ENCODE data around the gene BRAP.
"Not testable (repeated sequence)": the region's sequence is repeated elsewhere in the genome, so short reads cannot be mapped to it uniquely, and the experiment has no call there.

BRAP gene

GRCh38 chr12:111685811-111686573 is at the start of gene BRAP, which contains the start of gene ACAD10:
Gene BRAP, minus strand, starts transcription at chr12:111685956. Its CDS starts 164 bp downstream, at chr12:111685792.
Gene ACAD10, plus strand, starts transcription at chr12:111686053. Its CDS starts 6,657 bp downstream, at chr12:111692710.
- DNase-seq (ENCODE audit: insufficient read length, low spot score) (peak; percentile 97), FAIRE-seq (peak; percentile 95)

DNA sequence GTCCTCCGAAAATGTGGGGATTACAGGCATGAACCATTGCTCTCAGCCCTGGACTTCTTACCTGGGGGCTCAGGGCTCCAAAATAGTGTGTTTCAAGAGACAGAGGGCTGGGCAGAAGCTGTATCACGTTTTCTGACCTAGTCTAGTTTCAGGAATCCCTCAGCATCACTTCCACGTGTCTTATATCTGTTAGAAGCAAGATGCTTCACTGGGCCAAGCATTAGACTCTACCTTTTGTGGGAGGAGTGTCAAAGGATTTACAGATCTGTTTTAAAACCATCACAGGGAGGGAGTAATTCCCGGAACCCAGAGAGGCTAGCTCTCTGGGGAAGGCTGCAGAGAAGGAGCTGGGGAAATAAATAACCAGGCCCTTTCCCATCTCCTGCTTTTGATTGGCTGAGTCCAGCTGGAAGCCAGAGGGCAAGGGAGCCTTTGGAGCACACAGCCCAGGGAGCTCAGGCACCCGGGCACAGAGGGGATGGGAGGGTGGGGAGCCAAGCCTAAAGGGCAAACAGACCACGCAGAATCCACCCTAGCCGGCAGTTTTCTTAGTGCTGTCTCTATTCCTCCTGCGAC is 47.7 kb upstream of the BRAP start:
- FAIRE-seq (no peak), DNase-seq (ENCODE audit: insufficient read length, low spot score) (no peak)

GRCh38 chr12:111732786-111733185 is 47.0 kb upstream of the BRAP start:
- no peak for DNase-seq (ENCODE audit: insufficient read length, low spot score)
- no peak for FAIRE-seq

DNA sequence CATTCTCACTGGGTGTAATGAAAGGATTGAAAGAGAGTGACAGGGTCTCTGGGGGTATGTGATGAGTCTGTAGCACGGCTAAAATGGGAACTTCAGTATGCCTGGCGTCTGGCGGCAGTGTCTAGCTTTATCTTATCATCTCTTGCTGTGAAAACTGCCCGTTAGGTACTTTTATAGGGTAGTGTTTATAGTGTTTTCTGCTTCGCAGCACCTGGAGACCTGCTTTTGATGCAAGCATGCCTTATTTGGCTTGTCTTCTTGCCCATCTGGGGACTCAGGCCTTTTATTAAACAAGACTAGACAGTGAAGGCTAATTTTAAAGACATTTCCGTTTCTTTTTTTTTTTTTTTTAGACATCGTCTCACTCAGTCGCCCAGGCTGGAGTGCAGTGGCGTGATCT is 44.7 kb upstream of the BRAP start:
- DNase-seq (ENCODE audit: insufficient read length, low spot score) (no peak), FAIRE-seq (no peak)

- no peak for FAIRE-seq
These were observed 43.0 kb upstream of the BRAP start for GRCh38 chr12:111728795-111729194.

GRCh38 chr12:111723646-111724360 is 38.0 kb upstream of the BRAP start:
- DNase-seq (ENCODE audit: insufficient read length, low spot score); FAIRE-seq: not testable (repeated sequence)

More at GRCh38 chr12:111728795-111729194, 43.0 kb upstream of the BRAP start:
- no peak for DNase-seq (ENCODE audit: insufficient read length, low spot score)

- DNase-seq (ENCODE audit: insufficient read length, low spot score) (no peak), FAIRE-seq (no peak)
These were observed 34.7 kb upstream of the BRAP start for GRCh38 chr12:111720457-111720856.

DNA sequence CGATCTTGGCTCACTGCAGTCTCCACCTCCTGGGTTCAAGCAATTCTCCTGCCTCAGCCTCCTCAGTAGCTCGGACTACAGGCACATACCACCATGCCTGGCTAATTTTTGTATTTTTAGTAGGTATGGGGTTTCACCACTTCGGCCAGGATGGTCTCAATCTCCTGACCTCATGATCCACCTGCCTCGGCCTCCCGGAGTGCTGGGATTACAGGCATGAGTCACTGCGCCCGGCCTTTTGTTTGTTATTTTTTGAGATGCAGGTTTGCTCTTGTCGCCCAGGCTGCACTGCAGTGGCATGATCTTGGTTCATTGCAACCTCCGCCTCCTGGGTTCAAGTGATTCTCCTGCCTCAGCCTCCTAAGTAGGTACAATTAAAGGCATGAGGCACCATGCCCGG is 33.6 kb upstream of the BRAP start:
- DNase-seq (ENCODE audit: insufficient read length, low spot score); FAIRE-seq: not testable (repeated sequence)

GRCh38 chr12:111715279-111715678 is 29.5 kb upstream of the BRAP start:
- no peak for FAIRE-seq
- DNase-seq (ENCODE audit: insufficient read length, low spot score): no peak

GRCh38 chr12:111706145-111706544 is 20.4 kb upstream of the BRAP start:
- no peak for DNase-seq (ENCODE audit: insufficient read length, low spot score)
- FAIRE-seq: no peak

GRCh38 chr12:111705672-111706071 is 19.9 kb upstream of the BRAP start:
- FAIRE-seq: no peak
- DNase-seq (ENCODE audit: insufficient read length, low spot score): no peak

DNA sequence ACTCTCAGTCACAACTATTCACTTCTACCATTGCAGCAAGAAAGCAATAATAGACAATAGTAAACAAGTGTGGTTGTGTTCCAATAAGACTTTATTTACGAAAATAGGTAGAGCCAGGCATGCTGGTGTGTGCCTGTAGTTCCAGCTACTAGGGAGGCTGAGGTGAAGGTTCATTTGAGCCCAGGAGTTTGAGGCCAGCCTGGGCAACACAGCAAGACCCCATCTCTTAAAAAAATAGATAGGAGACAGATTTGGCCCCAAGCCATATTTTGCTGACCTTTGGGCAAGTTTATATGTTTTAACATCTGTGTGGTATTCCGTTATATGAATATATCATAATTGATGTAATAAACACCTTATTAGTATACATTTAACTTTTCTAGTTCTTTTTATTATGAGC is 14.2 kb upstream of the BRAP start:
- FAIRE-seq (no peak), DNase-seq (ENCODE audit: insufficient read length, low spot score) (no peak)

DNA sequence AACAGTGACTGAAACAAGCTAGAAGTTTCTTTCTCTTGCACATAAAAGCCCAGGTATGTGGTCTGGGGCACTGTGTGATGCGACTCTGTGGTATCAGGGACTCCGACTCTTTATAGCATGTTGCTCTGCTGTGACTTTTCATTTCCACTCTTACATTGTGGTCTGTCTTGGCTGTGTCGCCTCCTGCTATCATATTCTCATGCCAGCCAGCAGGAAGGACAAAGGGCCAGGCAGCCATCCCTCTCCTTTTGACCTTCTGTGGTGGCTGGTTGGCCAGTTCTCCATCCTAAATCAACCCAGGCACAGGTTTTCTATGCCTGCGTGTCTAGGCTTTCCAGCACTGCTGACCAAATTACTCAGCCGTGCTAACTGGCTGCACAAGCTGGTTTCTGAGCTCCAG is 8.1 kb upstream of the BRAP start:
- no peak for DNase-seq (ENCODE audit: insufficient read length, low spot score)
- no peak for FAIRE-seq

DNA sequence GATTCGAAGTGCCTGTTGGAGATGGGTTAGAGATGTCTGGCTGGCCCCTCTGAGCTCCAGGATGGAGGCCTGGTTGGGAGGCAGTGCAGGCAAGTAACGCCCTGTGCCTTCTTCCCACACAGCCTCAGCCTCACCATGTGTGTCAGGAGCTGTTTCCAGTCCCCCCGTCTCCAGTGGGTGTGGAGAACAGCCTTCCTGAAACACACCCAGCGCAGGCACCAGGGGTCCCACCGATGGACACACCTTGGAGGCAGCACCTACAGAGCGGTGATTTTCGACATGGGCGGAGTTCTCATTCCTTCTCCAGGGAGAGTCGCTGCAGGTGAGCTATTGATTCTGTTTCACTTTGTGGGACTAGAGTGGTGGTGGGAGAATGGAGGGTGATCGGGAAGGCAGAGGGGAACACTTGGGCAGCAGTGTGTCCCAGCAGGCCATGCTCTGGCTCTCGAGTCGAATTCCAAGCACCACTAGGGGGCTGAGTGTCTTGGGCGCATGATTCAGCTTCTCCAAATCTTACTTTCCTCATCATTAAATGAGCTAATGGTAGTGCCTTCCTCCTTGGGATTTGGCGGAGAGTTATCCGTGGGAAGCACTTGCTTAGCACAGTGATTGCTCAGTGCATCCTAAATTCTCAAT is 6.9 kb upstream of the BRAP start:
- DNase-seq (ENCODE audit: insufficient read length, low spot score) (no peak), FAIRE-seq (no peak)

GRCh38 chr12:111691262-111691661 is 5.5 kb upstream of the BRAP start:
- DNase-seq (ENCODE audit: insufficient read length, low spot score) (no peak), FAIRE-seq (no peak)

- FAIRE-seq (no peak), DNase-seq (ENCODE audit: insufficient read length, low spot score) (no peak)
These were observed 2.2 kb upstream of the BRAP start for GRCh38 chr12:111687952-111688351.

DNA sequence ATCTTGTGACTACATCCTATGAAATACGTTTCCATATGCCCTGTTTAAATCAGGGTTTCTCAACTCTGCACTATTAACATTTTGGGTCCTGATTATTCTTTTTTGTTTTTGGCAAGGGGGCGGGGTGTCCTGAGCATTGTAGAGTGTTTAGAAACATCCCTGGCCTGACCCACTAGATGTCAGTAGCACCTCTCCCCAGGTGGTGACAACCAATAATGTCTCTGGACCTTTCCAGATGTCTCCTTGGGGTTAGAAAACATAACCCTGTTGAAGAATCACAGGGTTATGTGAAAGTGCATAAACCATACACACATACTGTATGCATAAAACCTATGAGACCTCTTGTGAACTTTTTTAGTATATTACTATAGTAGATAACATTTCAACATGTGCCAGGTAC is 1.5 kb upstream of the BRAP start:
- FAIRE-seq (no peak), DNase-seq (ENCODE audit: insufficient read length, low spot score) (no peak)

- DNase-seq (ENCODE audit: insufficient read length, low spot score) (no peak), FAIRE-seq (no peak)
These were observed 884 bp upstream of the BRAP start for GRCh38 chr12:111686574-111687105.

- peak; percentile 28 for DNase-seq (ENCODE audit: insufficient read length, low spot score)
- FAIRE-seq: no peak
These were observed 390 bp downstream of the BRAP start for GRCh38 chr12:111685322-111685810.

DNA sequence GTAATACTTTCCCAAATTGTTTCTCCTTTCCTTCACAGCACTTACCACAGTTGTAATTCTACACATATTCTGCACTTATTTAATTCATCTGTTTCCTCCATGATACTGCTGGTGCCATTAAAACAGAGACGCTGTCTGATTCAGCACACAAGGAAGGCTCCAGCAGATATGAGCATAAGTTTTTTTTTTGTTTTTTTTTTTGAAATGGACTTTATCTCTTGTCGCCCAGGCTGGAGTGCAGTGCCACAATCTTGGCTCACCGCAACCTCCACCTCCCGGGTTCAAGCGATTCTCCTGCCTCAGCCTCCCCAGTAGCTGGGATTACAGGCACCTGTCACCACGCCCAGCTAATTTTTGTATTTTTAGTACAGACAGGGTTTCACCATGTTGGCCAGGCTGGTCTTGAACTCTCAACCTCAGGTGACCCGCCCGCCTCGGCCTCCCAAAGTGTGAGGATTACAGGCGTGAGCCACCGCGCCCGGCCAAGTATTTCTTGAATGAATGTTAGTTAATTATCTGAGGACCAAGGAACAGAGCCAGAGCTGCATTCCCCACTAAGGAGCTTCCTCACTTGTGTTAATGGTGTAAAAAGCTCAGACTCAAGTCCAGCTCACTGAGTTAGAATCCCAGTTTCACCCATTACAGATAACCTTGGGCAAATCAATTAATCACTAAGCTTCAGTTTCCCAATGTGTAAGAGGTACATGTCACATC is 1.1 kb downstream of the BRAP start:
- not testable (repeated sequence) for DNase-seq (ENCODE audit: insufficient read length, low spot score); FAIRE-seq
